K562 (cell line): ENCODE results near the gene SNX9. TPM values are rescaled to one million over a fixed set of nuclear protein-coding genes. Genes with fewer than 3 reads are reported as not detected.

Source experiments
- CBFB ChIP-seq: sonication (generic); formaldehyde crosslinking; IDR thresholded peaks from 2 replicates; pipeline ENCODE4 v1.4.0; 2020; ENCODE audit warnings: mild to moderate bottlenecking, missing genetic modification reagents
- CHCHD3 ChIP-seq: fragments of 250-450 bp; sonication (Bioruptor Pico); IDR thresholded peaks from 2 replicates; pipeline ENCODE4 v2.1.2; 2022; ENCODE audit warnings: mild to moderate bottlenecking
- E2F6 ChIP-seq, 2 experiments: IDR thresholded peaks; 2 replicates each; pipeline ENCODE4 v1.6.1; 2011; ENCODE audit warnings: borderline replicate concordance in 1 of 2, control low read depth in 1 of 2, low read depth in 1 of 2, low read length in 1 of 2, mild to moderate bottlenecking in 1 of 2, mixed read lengths in 1 of 2, moderate library complexity in 1 of 2; ENCODE audit not compliant: insufficient read depth in 1 of 2, insufficient read length in 1 of 2, poor library complexity in 1 of 2, severe bottlenecking in 1 of 2; ENCODE audit errors: extremely low read depth in 1 of 2
- HDGF ChIP-seq: fragments of 450-650 bp; IDR thresholded peaks from 2 replicates; pipeline ENCODE4 v1.6.1; 2016
- NR0B1 ChIP-seq: fragments of 450-650 bp; IDR thresholded peaks from one replicate; pipeline ENCODE4 v1.6.1; 2018; ENCODE audit warnings: mild to moderate bottlenecking, moderate library complexity; ENCODE audit not compliant: partially characterized antibody
- PRPF4 ChIP-seq: fragments of 200-400 bp; formaldehyde crosslinking; IDR thresholded peaks from one replicate; pipeline ENCODE4 v1.6.1; 2017; ENCODE audit warnings: low read length, low read depth, mild to moderate bottlenecking; ENCODE audit not compliant: insufficient read depth, poor library complexity, severe bottlenecking
- TBL1XR1 ChIP-seq, 2 experiments: IDR thresholded peaks; 2 replicates each; pipeline ENCODE4 v1.6.1; 2012; ENCODE audit warnings: improper control_type of control experiment in 2 of 2, low read length in 2 of 2, mild to moderate bottlenecking in 1 of 2
- THAP12 ChIP-seq: fragments of 250-450 bp; sonication (Bioruptor Pico); IDR thresholded peaks from 2 replicates; pipeline ENCODE4 v1.9.0; 2021; ENCODE audit warnings: mild to moderate bottlenecking, inconsistent platforms
- ZFX ChIP-seq: sonication (generic); formaldehyde crosslinking; IDR thresholded peaks from 2 replicates; pipeline ENCODE4 v1.8.0; 2022; ENCODE audit warnings: mild to moderate bottlenecking, missing genetic modification reagents, moderate library complexity
- ZNF282 ChIP-seq: sonication (generic); formaldehyde crosslinking; IDR thresholded peaks from 2 replicates; pipeline ENCODE4 v1.8.1; 2023; ENCODE audit warnings: missing genetic modification reagents
- ZNF507 ChIP-seq: conservative IDR thresholded peaks from 2 replicates; pipeline ENCODE4 v1.6.1; 2017; ENCODE audit warnings: missing genetic modification characterization, missing compliant biosample characterization
- ZNF785 ChIP-seq: fragments of 250-450 bp; sonication (Bioruptor Pico); IDR thresholded peaks from 2 replicates; pipeline ENCODE4 v1.4.0; 2020; ENCODE audit warnings: mild to moderate bottlenecking
- polyA plus RNA-seq, 8 experiments: library from polyadenylated mRNA; depleted of rRNA in 4 of 8; stranded (reverse) in 5 of 8; unstranded in 3 of 8; fragments of >200 nt; fragmentation: Nextera tagmentation in 2 of 8; fragmentation: Illumina TruSeq in 1 of 8; extraction: Ambion mirVana in 2 of 8; extraction: Trizol in 1 of 8; gene quantifications; 2 replicates each; pipeline versions ENCODE4 v1.2.1 to v1.2.3, GENCODE V29; 2011 to 2014; ENCODE audit warnings: inconsistent platforms in 1 of 8, missing spikeins in 1 of 8
- total RNA-seq, 7 experiments: library from RNA; depleted of rRNA in 6 of 7; stranded (reverse); fragments of >200 nt in 6 of 7; fragmentation: Illumina TruSeq in 2 of 7; extraction: Trizol in 2 of 7; gene quantifications; 2 replicates each; pipeline versions ENCODE4 v1.2.1 to v1.2.3, GENCODE V29; 2011 to 2021; ENCODE audit warnings: low replicate concordance in 1 of 7
- TF ChIP-seq, protein P1 (sequence below): fragments of 250-450 bp; sonication (Bioruptor Pico); IDR thresholded peaks from 2 replicates; pipeline ENCODE4 v1.8.0; 2021; ENCODE audit warnings: borderline replicate concordance, mild to moderate bottlenecking, moderate library complexity; ENCODE audit not compliant: poor library complexity, severe bottlenecking
- TF ChIP-seq, protein P2 (sequence below): fragments of 450-650 bp; IDR thresholded peaks from 2 replicates; pipeline ENCODE4 v1.6.1; 2017; ENCODE audit warnings: antibody characterized with exemption, mild to moderate bottlenecking
- TF ChIP-seq, protein P3 (sequence below), 2 experiments: fragments of 200-800 bp in 1 of 2; sonication (Bioruptor generic) in 1 of 2; sonication (generic) in 1 of 2; formaldehyde crosslinking in 1 of 2; IDR thresholded peaks in 1 of 2; conservative IDR thresholded peaks in 1 of 2; 2 replicates each; pipeline versions ENCODE4 v1.5.0 to v1.6.1; 2016 to 2020; ENCODE audit warnings: missing compliant biosample characterization in 1 of 2, missing genetic modification characterization in 1 of 2, missing genetic modification reagents in 1 of 2

SNX9 gene
- total and polyA plus RNA-seq, 9 of the 15 experiments (the other 6 are each of a cell fraction or from before 2014, with no cell fraction given) = 6.0 to 81.7 (median 57.1) TPM

GRCh38 chr6:157823001-157823527 lies at the start of gene SNX9 (continued):
- TF ChIP-seq THAP12 = peak; percentile 95
- TF ChIP-seq, protein P1, sequence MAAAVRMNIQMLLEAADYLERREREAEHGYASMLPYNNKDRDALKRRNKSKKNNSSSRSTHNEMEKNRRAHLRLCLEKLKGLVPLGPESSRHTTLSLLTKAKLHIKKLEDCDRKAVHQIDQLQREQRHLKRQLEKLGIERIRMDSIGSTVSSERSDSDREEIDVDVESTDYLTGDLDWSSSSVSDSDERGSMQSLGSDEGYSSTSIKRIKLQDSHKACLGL (CRISPR knock-in tag) = peak; percentile 12
- TF ChIP-seq ZNF507 = no peak
- TF ChIP-seq E2F6 (IDR thresholded peaks at IDR 0.05; ENCODE audit: borderline replicate concordance in 1 of 2, extremely low read depth in 1 of 2, insufficient read depth in 1 of 2, insufficient read length in 1 of 2, low read depth in 1 of 2, low read length in 1 of 2, poor library complexity in 1 of 2, severe bottlenecking in 1 of 2) = peak; percentile 46 to 94
- TF ChIP-seq PRPF4 = no peak
- no peak for TF ChIP-seq CBFB
- 0 out of 4 replicates have a peak, but pooled peaks of 1 of the 2 experiments have one; percentile 14 for TF ChIP-seq TBL1XR1 (IDR thresholded peaks at IDR 0.05; ENCODE audit: low read length in 2 of 2)
- no peak for TF ChIP-seq ZNF785 (CRISPR knock-in tag)
- no peak for TF ChIP-seq HDGF
- TF ChIP-seq, protein P2, sequence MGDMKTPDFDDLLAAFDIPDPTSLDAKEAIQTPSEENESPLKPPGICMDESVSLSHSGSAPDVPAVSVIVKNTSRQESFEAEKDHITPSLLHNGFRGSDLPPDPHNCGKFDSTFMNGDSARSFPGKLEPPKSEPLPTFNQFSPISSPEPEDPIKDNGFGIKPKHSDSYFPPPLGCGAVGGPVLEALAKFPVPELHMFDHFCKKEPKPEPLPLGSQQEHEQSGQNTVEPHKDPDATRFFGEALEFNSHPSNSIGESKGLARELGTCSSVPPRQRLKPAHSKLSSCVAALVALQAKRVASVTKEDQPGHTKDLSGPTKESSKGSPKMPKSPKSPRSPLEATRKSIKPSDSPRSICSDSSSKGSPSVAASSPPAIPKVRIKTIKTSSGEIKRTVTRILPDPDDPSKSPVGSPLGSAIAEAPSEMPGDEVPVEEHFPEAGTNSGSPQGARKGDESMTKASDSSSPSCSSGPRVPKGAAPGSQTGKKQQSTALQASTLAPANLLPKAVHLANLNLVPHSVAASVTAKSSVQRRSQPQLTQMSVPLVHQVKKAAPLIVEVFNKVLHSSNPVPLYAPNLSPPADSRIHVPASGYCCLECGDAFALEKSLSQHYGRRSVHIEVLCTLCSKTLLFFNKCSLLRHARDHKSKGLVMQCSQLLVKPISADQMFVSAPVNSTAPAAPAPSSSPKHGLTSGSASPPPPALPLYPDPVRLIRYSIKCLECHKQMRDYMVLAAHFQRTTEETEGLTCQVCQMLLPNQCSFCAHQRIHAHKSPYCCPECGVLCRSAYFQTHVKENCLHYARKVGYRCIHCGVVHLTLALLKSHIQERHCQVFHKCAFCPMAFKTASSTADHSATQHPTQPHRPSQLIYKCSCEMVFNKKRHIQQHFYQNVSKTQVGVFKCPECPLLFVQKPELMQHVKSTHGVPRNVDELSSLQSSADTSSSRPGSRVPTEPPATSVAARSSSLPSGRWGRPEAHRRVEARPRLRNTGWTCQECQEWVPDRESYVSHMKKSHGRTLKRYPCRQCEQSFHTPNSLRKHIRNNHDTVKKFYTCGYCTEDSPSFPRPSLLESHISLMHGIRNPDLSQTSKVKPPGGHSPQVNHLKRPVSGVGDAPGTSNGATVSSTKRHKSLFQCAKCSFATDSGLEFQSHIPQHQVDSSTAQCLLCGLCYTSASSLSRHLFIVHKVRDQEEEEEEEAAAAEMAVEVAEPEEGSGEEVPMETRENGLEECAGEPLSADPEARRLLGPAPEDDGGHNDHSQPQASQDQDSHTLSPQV = peak; percentile 55
- no peak for TF ChIP-seq NR0B1
- TF ChIP-seq, protein P3, sequence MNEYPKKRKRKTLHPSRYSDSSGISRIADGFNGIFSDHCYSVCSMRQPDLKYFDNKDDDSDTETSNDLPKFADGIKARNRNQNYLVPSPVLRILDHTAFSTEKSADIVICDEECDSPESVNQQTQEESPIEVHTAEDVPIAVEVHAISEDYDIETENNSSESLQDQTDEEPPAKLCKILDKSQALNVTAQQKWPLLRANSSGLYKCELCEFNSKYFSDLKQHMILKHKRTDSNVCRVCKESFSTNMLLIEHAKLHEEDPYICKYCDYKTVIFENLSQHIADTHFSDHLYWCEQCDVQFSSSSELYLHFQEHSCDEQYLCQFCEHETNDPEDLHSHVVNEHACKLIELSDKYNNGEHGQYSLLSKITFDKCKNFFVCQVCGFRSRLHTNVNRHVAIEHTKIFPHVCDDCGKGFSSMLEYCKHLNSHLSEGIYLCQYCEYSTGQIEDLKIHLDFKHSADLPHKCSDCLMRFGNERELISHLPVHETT (CRISPR knock-in tag; conservative IDR thresholded peaks at IDR 0.05 in 1 of 2, IDR thresholded peaks at IDR 0.05 in 1 of 2) = peak in 1 of 2 experiments; percentile 96; a peak in 2 of 4 replicates
- TF ChIP-seq CHCHD3 (CRISPR knock-in tag) = no peak; the same call in 1 of the 2 replicates
- TF ChIP-seq ZFX (CRISPR knock-in tag) = peak; percentile 72
- peak; percentile 83; the same call in 1 of the 2 replicates for TF ChIP-seq ZNF282 (CRISPR knock-in tag)
